SW480 (cell line): ENCODE measurements around the gene SLC38A10.

Source experiments
- DNase-seq: peaks from one replicate; pipeline ENCODE4 v3.0.0-alpha.2; 2016; ENCODE audit warnings: low spot score

The SLC38A10 gene

GRCh38 chr17:81252987-81253329, 42.1 kb downstream of the SLC38A10 start:
- DNase-seq = no peak

GRCh38 chr17:81252326-81252986, 42.7 kb downstream of the SLC38A10 start:
- no peak for DNase-seq

- DNase-seq = no peak
Measured at GRCh38 chr17:81251709-81252301, 43.3 kb downstream of the SLC38A10 start.

- no peak for DNase-seq
Measured at GRCh38 chr17:81251094-81251708, 43.9 kb downstream of the SLC38A10 start.

GRCh38 chr17:81250286-81251093, 44.6 kb downstream of the SLC38A10 start:
- DNase-seq = no peak

GRCh38 chr17:81249223-81250040, 45.7 kb downstream of the SLC38A10 start:
- no peak for DNase-seq

GRCh38 chr17:81248649-81249048, 46.5 kb downstream of the SLC38A10 start:
- no peak for DNase-seq

GRCh38 chr17:81247339-81247990, 47.6 kb downstream of the SLC38A10 start:
- DNase-seq = no peak

- no peak for DNase-seq
Measured at GRCh38 chr17:81246679-81247338, 48.3 kb downstream of the SLC38A10 start.

GRCh38 chr17:81246343-81246670, 48.8 kb downstream of the SLC38A10 start:
- no peak for DNase-seq

- no peak for DNase-seq
Measured at GRCh38 chr17:81245665-81246342, 49.3 kb downstream of the SLC38A10 start.

- DNase-seq = no peak
Measured at GRCh38 chr17:81245024-81245664, 50.0 kb downstream of the SLC38A10 start.

GRCh38 chr17:81244358-81245023, 50.6 kb downstream of the SLC38A10 start:
- no peak for DNase-seq

- DNase-seq = no peak
Measured at GRCh38 chr17:81243333-81243664, 51.8 kb downstream of the SLC38A10 start.

- DNase-seq = no peak
Measured at GRCh38 chr17:81242421-81243332, 52.4 kb downstream of the SLC38A10 start.

- peak; percentile 48 for DNase-seq
Measured at GRCh38 chr17:81241648-81242420, 53.3 kb downstream of the SLC38A10 start.

- DNase-seq = no peak
Measured at GRCh38 chr17:81241203-81241602, 53.9 kb downstream of the SLC38A10 start.

GRCh38 chr17:81240761-81241160, 54.3 kb downstream of the SLC38A10 start:
- no peak for DNase-seq
